Stimulated activated naive CD4-positive, alpha-beta T cell (primary cell): ENCODE results near the gene ANKRD23.

ENCODE experiments used
- DNase-seq, 6 experiments: peaks; one replicate each; lab custom pipeline; 2025; lab: John Stamatoyannopoulos, UW

Gene ANKRD23

DNA sequence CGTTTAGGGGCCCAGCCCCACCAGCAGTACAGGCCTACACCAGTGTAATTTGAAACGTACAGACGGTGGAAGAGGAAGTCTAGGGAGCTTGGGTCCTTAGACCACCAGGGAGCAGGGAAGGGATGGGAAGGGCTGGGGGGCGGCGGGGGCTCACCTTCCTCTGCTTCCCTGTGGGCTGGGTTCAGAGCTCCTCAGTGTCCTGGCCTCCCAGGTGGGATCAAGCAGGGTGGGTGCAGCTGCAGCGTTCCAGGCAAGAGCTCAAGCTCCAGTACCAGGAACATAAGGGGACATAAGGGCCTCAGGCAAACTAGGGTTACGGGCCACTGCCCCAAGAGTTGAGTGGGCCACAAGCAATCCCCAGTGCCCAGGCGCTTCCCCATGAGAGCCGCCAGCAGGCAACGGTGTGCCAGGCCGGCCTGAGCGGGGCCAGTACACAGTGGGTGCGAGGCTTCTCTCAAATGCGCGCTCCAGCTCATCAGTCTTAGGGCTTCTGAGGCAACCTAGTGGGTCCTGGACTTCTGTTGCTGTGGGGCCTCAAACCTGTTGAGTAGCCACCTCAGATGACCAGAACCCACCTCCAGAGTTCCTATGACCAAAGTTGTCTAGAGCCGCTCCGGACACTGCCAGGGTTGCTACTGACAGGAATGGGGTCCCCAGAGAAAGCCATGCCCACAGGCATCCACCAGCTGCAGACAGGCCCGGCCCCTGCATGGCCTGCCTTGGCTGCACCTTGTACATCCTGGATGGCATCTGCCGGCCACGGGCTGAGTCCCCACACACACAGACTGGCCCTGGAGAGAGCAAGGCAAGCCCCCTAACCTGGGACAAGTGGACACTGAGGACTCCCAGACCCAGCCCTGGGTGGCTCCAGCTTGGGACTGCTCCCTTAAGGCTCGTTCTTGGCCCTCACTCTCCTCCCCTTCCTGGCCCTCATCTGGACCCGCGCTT is 5.2 kb downstream of the ANKRD23 start:
- DNase-seq = no peak

DNA sequence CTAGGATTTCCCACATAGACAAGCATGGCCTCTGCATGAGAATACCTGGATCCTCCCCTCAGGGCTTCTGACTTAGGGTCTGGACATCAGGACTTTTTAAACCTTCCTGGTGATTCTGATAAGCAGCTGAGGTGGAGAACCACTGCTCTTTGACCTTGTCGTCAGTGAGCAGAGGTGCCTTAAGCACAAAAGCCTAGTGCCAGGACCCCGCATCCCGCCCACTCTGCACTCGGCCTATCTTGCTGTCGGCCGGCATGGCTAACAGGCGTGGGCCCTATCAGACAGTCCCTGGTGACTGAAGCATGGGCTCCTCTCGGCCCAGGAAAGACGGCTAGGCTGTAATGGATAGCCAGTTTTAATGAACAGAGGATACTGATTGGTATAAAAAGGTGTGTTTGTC is 6.2 kb downstream of the ANKRD23 start:
- no peak for DNase-seq

DNA sequence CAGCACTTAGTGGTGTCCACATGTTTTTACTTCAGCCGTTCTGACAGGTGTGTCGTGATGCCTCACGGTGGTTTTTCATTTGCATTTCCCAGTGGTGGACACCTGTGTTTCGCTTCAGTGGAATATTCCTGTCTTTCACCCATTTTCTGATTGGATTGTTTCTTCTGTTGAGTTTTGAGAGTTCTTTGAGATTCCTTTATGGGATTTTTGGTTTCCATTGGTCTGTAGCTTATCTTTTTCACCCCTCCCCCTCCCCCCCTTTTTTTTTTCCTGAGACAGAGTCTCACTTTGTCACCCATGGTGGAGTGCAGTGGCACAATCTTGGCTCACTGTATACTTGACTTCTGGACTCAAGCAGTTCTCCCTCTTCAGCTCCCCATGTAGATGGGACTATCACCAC is 8.0 kb downstream of the ANKRD23 start:
- no peak for DNase-seq

DNA sequence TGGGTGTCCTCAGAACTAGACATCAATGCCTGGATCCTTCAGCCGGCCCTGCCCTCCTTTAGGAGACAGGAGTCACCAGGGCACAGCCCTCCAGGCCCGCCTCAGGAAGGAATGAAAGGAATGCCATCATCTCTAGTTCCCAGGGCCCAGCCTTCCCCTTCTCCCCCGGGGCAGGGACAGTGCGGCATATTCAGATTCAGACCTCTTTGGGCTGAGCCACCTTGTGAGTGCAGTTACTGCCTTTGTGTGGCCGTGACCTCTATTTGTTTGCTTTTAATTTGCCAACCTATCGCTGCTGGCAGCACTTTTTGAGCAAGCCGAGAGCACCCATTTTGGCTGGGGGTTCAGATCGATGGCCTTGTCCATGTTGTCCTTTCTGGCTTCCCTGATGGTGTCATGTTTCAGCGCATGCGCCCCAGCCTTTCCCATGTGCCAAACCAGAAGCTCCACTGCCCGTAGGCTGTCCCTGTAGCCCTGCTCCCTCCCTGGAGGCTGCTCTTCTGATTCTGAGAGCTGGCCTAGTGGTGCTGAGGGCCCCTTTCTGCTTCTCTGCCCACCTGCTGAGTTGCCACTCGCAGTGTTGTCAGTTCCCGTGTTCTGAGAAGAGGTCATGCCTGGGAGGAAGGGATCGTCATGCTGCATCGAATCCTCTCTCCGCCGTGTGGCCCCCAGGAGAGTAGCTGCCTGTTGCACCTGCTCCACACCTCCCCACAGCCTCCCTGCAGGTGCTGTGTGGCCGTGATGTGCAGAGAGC is 10.9 kb downstream of the ANKRD23 start:
- DNase-seq = no peak

DNA sequence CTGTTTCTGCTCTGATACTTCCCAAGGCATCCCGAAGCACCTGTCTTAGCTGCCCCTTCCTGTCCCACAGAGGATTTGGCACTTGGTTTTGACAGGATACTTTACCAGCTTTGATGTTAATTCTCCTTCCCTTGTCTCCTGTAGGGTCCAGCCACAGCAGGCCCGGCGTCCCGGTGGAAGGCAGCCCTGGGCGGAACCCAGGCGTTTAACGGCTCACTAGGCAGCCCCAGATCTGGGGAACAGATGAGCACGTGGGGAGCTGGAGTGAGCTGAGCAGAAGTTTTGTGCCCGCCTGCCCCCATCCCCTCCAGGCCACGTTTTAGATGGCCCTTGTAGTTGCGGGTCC is 11.4 kb downstream of the ANKRD23 start:
- DNase-seq = no peak

DNA sequence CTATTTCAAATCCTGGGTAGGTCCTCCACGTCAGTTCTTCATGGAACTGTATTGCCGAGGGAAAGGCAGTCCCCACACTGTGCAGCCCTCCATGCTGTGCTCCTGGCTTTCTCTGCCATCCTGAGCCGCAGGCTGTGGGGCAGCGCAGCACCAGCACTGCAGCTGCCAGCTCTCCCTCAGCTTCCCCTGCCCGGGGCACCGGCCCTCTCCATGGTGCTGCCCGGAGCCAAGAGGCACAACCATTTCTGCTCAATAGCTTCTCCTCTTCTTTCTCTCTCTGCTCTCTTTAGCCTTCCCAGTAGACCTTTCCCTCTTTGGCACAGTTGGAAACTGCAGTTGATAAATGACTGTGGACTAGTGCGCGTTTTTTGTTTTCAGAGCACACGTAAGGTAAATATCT is 12.1 kb downstream of the ANKRD23 start:
- no peak for DNase-seq

DNA sequence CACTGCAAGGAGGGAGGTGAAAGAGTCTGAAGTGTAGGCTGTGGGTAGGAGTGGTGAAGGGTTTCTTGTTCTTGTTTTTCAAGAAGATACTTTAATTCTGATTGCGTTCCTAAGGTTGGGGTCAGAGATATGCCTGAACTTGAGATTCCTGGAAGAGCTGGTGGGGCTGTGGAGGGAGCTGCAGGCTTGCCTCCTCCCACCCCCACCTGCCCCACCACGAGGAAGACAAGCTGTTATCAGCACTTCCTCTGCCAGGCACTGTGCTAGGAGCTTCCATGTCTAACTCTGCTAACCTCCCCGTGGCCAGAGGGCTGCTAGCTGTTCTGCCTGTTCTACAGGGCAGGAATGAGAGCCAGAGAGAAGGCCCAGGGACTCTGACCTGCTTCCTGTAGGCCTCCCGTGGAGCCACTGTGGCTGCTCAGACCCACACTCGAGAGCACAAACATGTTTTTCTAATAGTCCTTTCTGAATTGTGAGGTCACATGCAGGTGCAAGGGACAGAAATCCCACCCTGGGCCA is 13.7 kb downstream of the ANKRD23 start:
- DNase-seq = no peak

DNA sequence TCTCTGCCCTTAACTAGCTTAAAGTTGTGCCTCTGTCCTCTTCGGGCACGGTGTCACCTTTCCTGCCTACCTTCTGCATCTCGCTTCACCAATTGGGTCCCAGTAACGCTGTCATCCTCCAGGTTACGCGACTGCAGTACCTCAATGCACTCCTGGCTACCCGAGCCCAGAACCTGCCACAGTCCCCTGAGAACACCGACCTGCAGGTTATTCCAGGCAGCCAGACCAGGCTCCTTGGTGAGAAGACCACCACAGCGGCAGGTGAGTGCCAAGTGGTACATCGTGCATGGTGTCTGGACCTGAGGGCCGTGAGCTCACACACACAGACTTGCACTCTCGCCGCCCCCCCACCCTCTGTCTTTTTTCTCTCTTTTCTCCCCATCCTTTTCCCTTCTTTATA is 14.9 kb downstream of the ANKRD23 start:
- DNase-seq = no peak

DNA sequence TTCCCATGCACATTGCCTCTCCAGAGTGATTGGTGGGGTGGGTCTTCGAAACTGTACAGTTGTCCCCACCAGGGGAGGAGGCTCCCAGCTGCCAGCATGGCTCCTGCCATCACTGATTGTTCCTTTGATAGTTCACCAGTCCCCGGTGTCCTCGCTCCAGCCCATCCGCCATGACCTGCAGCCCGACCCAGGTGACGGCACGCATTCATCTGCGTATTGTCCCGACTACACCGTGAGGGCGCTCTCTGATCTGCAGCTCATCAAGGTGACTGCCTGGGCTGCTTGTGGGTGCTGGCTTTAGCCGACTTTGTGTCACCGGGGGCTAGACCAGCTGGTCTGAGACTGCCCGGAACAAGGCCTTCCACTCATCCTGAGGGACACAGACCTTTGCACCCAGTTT is 15.4 kb downstream of the ANKRD23 start:
- DNase-seq = no peak

DNA sequence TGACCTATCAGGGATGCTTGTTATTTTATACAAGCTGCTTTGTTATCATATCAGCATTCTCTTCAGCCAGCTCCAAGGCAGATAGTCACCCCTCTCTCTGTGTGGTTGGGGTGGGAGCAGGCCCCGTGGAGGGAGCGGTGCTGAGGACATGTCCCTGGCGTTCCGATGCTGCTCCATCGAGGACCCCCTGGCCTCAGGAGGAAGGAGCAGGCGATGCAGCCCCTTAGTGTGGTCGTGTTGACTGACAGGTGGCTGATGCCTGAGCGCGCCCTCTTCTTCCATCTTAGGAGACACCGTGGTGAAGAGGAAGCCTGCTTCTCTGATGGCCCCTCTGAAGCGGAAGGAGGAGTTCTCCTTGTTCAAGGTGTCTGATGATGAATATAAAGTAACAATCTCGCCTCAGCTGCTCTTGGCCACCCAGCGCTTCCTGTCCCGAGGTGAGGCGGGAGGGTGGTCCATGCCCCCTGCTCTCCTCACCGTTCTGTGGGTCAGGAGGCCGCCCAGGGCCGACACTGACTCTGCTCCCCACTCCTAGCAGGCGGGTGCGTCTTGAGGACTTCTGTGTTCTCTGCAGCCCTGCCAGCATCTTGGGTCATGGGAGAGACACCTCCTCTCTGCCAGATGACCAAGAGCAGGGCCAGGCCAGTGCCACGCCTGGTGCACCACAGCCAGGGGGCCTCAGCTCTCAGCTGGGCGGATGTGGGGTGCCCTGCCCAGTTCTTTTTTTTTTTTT is 17.1 kb downstream of the ANKRD23 start:
- no peak for DNase-seq

DNA sequence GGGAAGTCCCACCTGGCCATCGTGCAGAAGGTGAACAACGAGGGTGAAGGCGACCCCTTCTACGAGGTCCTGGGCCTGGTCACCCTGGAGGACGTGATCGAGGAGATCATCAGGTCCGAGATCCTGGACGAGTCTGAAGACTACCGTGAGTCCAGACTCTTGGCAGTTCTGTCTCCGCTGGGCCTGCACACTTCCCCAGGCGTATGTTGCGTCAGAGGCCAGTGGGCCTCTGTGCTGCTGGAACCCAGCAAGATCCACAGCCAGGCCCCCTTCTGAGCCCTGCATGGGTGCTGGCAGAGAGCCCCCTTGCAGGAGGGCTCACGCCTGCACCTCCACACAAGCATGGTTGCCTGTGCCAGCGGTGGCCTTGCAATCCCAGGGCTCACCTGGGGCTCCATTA is 18.8 kb downstream of the ANKRD23 start:
- DNase-seq = no peak

DNA sequence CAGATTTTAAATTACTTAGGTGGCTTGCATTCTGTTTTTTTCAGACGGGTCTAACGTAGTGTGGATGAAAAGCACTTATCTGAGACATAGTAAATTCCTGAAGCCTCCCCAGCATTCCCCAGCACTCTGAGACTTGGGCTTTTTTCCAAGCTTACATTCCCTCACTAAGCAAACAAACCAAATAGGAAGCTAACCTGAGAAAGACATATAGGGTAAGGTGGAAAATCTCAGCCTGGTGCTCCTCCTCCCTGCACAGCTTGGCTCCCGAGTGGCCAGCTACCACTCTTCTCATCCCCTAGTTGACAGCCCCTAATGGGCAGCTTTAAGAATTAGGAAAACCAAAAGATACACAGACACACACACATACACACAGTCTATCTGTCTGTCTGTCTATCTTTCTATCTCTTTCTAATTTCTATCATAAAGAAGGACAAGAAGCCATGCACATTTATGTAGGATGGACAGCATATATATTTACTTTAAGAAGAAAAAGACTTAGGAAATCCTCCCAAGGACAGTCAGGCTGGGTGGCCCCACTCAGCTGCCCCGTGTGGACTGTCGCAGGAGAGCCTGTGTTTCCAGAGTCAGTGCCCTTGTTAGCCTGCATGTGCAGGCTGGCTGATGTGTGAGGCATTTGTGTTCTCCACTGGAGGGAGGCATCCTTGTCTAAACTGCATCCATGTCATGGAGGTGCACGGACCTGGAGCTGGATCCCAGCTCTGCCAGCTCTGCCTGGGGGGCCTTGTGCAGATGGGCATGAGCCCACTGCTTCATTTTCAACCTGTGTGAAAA is 19.5 kb downstream of the ANKRD23 start:
- no peak for DNase-seq

DNA sequence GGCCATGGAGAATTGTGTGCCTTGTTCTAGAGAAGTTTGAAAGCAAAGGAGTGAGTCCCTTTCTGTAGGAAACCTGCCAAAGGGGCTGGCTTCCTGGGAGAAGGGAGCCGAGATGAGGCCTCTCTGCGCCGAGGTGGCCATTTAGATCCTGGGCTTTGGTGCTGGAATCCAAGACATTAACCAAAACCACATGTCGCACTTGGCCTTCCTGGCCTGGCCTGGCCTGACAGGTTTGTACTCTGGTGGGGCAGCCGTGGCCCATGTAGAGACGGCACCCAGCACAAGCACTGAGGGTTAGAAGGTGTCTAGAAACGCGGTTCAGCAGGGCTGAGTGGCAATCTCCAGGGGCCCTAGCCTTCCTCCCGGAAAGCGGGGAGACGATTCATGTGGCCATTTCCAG is 20.6 kb downstream of the ANKRD23 start:
- no peak for DNase-seq

DNA sequence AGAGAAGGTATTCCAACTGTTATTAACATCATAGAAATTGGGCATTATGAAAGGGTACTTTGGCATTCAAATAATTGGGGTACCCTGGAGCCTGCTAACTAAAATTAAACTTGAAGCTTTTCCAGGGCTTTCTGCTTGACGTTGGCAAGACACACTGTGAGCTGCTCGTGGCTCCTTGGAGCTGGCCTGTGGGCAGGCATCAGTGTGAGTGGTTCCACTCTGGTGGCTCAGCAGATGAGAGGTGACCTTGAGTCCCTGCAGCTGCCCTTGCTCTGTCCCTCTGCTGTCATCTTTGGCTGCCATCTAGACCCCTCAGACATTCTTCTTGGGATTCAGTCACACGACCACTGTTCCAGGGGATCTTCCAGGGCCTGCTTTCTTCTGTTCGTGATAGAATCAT is 21.0 kb downstream of the ANKRD23 start:
- no peak for DNase-seq

DNA sequence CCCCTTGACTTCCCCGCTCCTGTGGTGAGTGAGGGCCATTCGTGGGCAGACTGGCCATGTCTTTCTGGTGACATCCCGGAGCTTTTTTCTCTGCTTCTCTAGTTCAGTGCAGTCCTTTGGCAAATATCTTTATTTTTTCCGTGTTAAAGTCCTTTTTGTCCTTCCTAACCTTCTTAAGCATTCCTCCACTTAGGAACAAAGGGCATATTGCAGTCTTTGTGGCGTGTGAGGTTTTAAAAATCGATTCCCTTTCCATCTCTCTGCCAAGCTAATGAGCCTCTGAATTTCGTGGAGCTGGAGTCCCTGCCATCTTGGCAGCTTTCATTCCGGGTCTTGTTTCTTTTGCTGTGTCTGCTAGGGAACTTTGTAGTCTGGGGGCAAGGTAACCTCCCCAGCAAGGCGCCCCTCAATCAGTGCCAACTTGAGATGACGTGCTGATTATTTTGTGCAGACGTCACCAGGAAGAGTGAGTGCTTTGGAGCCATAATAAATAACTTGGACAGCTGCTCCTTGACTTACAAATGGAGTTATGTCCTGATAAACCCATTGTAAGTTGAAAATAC is 22.6 kb downstream of the ANKRD23 start:
- no peak for DNase-seq

DNA sequence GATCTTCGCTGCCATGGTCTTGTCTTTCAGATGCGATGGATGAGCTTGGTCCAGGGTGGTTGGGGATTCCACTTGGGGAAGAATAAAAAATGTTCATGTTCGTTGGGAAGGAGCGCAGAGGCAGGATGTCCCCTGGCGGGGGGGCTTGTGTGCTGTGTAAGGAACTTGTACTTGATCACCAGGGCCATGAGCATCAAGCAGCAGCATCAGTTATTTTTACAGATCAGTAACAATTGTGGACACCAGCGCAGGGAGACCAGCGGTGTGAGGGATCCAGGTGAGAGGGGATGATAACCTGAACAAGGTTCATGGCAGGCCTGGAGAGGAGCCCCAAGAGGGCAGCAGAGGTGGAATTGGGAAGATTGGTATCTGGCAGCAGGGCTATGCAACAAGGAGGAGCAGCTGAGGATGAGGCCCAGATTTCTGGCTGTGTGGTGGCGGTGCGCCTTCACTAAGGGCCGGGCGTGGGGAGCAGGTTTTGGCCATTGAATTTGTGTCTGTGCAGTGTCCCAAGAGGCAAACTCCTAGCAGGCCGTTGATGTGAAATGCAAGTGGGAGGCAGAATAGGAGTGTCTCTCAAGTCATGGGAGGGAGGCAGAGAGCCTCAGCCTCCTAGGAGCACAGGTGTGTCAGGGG is 23.8 kb downstream of the ANKRD23 start:
- no peak for DNase-seq

DNA sequence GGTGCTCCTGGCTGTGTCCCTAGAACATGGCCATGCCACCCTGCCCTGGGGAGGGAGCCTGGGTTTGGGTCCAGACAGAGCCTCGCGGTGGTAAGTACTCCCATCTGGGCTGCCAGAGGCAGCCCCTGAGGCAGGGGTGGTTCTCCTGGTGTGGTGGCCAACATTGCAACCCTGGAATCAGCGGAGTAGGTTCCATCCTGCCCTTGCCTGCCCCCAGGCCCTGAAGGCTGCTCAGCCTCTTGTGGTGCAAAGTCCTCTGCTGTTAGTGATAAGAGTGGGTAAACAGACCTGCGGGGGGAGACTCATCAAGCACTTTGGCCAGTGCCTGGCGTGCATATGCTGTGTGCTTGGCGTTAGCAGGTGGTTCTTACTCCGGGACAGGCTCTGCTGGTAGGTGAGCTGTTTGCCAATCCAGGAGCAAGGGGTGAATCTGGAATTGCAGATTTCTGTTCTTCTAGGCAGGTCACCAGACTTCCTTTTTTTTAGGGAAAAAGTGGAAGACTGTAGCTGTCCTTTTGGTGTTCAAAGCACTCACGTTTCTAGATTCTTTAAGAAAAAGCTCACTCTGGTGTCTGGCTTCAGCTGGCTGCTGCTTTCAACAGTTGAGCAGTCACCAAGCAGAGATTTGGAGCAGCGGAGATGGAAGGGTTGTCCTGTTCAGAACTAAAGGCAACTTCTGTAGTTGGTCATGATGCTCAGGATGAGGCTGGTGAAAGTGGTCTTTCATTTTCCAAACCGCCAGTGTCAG is 24.5 kb downstream of the ANKRD23 start:
- DNase-seq = no peak

DNA sequence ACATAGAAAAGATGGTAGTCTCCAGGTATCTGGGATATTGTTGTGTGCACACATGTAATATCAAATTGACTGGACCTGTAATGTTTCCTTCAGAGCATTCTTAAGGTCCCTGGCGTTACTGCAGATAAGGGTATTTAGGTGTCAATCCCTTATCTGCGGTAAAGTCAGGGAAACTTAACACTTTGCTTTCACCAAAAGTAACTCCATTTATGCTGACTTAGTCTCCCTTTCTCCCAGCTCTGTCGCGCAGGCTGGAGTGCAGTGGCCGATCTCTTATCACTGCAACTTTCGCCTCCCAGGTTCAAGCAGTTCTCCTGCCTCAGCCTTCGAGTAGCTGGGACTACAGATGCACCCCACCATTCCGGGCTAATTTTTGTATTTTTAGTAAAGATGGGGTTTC is 25.9 kb downstream of the ANKRD23 start:
- no peak for DNase-seq

DNA sequence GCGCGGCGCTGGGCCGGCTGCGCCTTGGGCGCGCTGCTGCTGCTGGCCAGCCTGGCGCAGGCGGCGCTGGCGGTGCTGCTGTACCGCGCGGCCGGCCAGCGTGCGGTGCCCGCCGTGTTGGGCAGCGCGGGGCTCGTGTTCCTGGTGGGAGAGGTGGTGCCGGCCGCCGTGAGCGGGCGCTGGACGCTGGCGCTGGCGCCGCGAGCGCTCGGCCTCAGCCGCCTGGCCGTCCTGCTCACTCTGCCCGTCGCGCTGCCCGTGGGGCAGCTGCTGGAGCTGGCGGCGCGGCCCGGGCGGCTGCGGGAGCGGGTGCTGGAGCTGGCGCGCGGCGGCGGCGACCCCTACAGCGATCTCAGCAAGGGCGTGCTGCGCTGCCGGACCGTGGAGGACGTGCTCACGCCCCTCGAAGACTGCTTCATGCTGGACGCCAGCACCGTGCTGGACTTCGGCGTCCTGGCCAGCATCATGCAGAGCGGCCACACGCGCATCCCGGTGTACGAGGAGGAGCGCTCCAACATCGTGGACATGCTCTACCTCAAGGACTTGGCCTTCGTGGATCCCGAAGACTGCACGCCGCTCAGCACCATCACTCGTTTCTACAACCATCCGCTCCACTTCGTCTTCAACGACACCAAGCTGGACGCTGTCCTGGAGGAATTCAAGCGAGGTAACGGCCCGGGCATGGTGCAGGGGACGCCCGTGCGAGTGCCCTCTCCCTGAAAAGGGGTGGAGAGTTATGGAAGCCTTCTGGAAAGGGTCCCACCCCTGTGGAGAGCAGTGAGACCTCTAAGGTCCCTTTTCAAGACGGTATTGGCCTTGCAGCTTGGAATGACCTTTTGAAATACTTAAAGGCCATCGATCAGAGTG is 26.8 kb downstream of the ANKRD23 start:
- peak in 1 of 6 experiments; percentile 33 for DNase-seq
